ENCODE results near the gene TNIP3. TPM values are rescaled to one million over a fixed set of nuclear protein-coding genes. Genes with fewer than 3 reads are reported as not detected.
A peak's percentile ranks its signal among the peaks of the same experiment; 100 is the strongest.

The TNIP3 gene
- total RNA-seq, 2 experiments from 2014 or later, result 1.9 to 2.4 TPM

GRCh38 chr4:121119715-121120114 is 44.4 kb downstream of the TNIP3 start:
- ChIA-PET POLR2A (interaction anchor here (1.7 kb wide), 1 partner anchor 16 kb away, joined by 4 read pairs; no protein-coding TSS in a partner anchor), CTCF (interaction anchor here (1.9 to 5.4 kb wide), 3 partner anchors 10 to 188 kb away, joined by 11 to 28 read pairs (median 13); no protein-coding TSS in a partner anchor)
- Mint-ChIP-seq H3K4me3 (no peak overlapping the region), H3K27ac (no peak overlapping the region), H3K36me3 (ENCODE audit: low read depth) (no peaks in the 10 kb centered on the region), H3K27me3 (no peaks in the 10 kb centered on the region), H3K4me1 (ENCODE audit: low read depth) (peaks cover 20% of the 10 kb centered on the region), H3K9me3 (no peaks in the 10 kb centered on the region)
- DNase-seq (no peak), ATAC-seq (no peak)
- intact Hi-C loops (cut with micrococcal nuclease), result no loop called here
- TF ChIP-seq, protein P1, sequence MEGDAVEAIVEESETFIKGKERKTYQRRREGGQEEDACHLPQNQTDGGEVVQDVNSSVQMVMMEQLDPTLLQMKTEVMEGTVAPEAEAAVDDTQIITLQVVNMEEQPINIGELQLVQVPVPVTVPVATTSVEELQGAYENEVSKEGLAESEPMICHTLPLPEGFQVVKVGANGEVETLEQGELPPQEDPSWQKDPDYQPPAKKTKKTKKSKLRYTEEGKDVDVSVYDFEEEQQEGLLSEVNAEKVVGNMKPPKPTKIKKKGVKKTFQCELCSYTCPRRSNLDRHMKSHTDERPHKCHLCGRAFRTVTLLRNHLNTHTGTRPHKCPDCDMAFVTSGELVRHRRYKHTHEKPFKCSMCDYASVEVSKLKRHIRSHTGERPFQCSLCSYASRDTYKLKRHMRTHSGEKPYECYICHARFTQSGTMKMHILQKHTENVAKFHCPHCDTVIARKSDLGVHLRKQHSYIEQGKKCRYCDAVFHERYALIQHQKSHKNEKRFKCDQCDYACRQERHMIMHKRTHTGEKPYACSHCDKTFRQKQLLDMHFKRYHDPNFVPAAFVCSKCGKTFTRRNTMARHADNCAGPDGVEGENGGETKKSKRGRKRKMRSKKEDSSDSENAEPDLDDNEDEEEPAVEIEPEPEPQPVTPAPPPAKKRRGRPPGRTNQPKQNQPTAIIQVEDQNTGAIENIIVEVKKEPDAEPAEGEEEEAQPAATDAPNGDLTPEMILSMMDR (IDR thresholded peaks at IDR 0.05), result no peak

- no peak overlapping the region for H3K27ac Mint-ChIP-seq
- H3K27me3 Mint-ChIP-seq, result no peaks in the 10 kb centered on the region
- no peak for DNase-seq
- TF ChIP-seq, protein P1 (IDR thresholded peaks at IDR 0.05), result no peak
- no peaks in the 10 kb centered on the region for H3K36me3 Mint-ChIP-seq (ENCODE audit: low read depth)
- CTCF ChIA-PET, result interaction anchor here (1.0 to 5.4 kb wide), 7 partner anchors 10 to 190 kb away, joined by 3 to 28 read pairs (median 4); no protein-coding TSS in a partner anchor
- intact Hi-C loops (cut with micrococcal nuclease), result no loop called here
- no peak for ATAC-seq
- no peak overlapping the region for H3K4me3 Mint-ChIP-seq
- POLR2A ChIA-PET, result interaction anchor here (0.9 to 1.2 kb wide), 2 partner anchors 19 to 37 kb away, joined by 3 read pairs; no protein-coding TSS in a partner anchor
- no peaks in the 10 kb centered on the region for H3K9me3 Mint-ChIP-seq
- peaks cover 31% of the 10 kb centered on the region for H3K4me1 Mint-ChIP-seq (ENCODE audit: low read depth)
Observed at GRCh38 chr4:121118344-121118743, 45.8 kb downstream of the TNIP3 start.

DNA sequence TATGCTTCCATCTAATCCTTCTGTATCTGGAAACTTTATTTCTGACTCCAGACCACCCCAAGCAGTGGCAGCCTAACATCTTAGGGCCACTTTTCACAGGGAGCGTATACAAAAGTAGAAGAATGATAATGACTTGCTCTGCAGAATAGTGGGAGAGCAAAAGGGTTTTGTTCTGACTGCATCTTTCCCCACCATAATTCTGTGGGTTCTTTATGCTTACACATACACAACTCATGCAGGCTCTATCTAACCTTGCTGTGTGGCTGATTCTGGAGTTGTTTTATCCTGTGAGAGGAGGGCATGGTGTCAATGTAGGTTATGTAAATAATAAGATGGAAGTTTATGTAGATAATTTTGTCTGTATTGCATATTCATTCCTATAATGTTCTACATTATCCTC is 49.4 kb downstream of the TNIP3 start:
- POLR2A ChIA-PET, result no interaction called here

DNA sequence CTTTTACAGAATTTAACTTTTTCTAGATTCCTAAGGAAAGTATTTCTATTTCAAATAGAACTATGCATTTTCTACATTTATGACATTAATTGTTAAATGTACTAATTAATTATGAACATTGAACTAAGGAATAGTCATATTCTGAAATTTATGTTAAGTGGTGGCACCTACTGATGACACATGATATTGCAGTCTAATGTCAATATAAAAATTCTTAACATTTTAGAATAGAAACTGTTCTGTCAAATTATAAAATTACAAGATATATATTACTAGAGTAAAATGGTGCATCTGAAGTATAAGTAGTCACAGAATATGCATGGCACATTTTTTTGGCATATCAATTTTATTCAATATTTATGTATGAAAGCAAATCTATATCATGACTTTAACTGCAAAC is 51.6 kb downstream of the TNIP3 start:
- no peaks in the 10 kb centered on the region for H3K9me3 Mint-ChIP-seq
- TF ChIP-seq, protein P1 (IDR thresholded peaks at IDR 0.05), result peak; percentile 74
- CTCF ChIA-PET, result interaction anchor here (0.7 to 1.7 kb wide), 6 partner anchors 10 to 195 kb away, joined by 3 to 7 read pairs (median 4); partner anchors contain the start of gene NDNF
- no peaks in the 10 kb centered on the region for H3K36me3 Mint-ChIP-seq (ENCODE audit: low read depth)
- peaks cover 23% of the 10 kb centered on the region for H3K4me1 Mint-ChIP-seq (ENCODE audit: low read depth)
- H3K4me3 Mint-ChIP-seq, result no peak overlapping the region
- H3K27ac Mint-ChIP-seq, result no peak overlapping the region
- no peaks in the 10 kb centered on the region for H3K27me3 Mint-ChIP-seq
- intact Hi-C loops (cut with micrococcal nuclease), result no loop called here
- ATAC-seq (no peak), DNase-seq (no peak)
- POLR2A ChIA-PET, result no interaction called here

More for the DNA sequence above, 49.4 kb downstream of the TNIP3 start:
- peaks cover 33% of the 10 kb centered on the region for H3K4me1 Mint-ChIP-seq (ENCODE audit: low read depth)
- no peak overlapping the region for H3K4me3 Mint-ChIP-seq
- no peaks in the 10 kb centered on the region for H3K36me3 Mint-ChIP-seq (ENCODE audit: low read depth)
- ATAC-seq (peak; percentile 64), DNase-seq (no peak)
- CTCF ChIA-PET, result no interaction called here
- no peak overlapping the region for H3K27ac Mint-ChIP-seq
- intact Hi-C loops (cut with micrococcal nuclease), result no loop called here
- no peaks in the 10 kb centered on the region for H3K9me3 Mint-ChIP-seq
- H3K27me3 Mint-ChIP-seq, result no peaks in the 10 kb centered on the region
- TF ChIP-seq, protein P1 (IDR thresholded peaks at IDR 0.05), result no peak

- Mint-ChIP-seq H3K27me3 (no peaks in the 10 kb centered on the region), H3K4me1 (ENCODE audit: low read depth) (peaks cover 10% of the 10 kb centered on the region), H3K4me3 (no peak overlapping the region), H3K36me3 (ENCODE audit: low read depth) (no peaks in the 10 kb centered on the region), H3K27ac (no peak overlapping the region), H3K9me3 (peaks cover 3% of the 10 kb centered on the region)
- ChIA-PET CTCF (interaction anchor here (1.3 to 1.5 kb wide), 3 partner anchors 10 to 84 kb away, joined by 3 to 4 read pairs (median 4); no protein-coding TSS in a partner anchor), POLR2A (no interaction called here)
- intact Hi-C loops (cut with micrococcal nuclease), result no loop called here
- TF ChIP-seq, protein P1 (IDR thresholded peaks at IDR 0.05), result no peak
- ATAC-seq (no peak), DNase-seq (no peak)
Observed at GRCh38 chr4:121108557-121108956, 55.6 kb downstream of the TNIP3 start.

Data from activated CD8-positive, alpha-beta T cell treated with anti-CD3 and anti-CD28 coated beads for 36 hours (primary cell).